ENCODE results near the gene PTK7. TPM values are rescaled to one million over a fixed set of nuclear protein-coding genes. Genes with fewer than 3 reads are reported as not detected.

The PTK7 gene
- total RNA-seq, 1 donor from 2014 or later, result 38.9 TPM

DNA sequence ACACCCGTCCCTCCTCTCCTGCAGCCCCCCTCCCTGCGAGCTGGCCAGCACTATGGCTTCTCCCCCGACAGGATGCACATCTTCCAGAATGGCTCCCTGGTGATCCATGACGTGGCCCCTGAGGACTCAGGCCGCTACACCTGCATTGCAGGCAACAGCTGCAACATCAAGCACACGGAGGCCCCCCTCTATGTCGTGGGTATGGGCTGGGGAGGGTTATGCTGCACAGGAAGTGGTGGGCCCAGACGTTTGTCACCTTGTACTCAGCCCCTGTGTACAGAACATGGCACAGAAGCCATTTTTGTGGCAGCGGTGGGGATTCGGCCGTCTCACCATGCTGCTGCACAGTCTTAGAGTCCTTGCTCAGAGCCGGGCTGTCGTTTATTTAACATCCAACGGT, 66.0 kb downstream of the PTK7 start:
- DNase-seq (ENCODE audit: low read depth), result no peak

DNA sequence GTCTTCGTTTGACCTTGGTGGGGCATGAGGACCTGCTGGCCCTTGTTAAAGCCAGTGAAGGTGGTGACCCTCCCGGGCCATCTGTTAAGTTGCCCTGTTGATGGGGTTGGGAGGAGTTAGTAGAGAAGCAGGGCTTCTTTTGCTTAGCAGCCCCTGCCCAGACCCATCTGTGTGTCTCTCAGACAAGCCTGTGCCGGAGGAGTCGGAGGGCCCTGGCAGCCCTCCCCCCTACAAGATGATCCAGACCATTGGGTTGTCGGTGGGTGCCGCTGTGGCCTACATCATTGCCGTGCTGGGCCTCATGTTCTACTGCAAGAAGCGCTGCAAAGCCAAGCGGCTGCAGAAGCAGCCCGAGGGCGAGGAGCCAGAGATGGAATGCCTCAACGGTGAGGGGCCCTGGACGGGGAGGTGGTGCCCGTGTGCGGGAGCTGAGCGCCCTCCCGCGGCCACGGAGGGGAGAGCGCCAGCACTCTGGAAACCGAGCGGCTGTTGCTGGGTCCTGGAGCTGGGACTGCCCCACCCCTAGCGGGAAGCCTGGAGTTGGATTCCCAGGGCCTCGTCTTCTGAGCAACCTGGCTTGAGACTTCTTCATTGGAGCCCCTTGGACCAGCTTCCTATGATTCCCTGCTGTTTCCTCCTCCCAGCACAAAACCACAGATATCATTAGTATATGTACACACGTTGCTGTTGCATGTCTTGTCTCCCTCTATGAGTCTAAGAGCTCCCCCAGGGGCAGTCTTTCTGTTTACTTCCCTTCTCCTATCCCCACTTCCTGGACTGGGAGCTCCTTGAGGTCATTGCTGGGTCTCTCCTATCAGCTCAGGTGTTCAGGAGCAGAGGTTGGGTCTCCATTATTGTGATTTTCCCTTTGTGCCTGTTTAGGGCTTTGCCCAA, 67.4 kb downstream of the PTK7 start:
- DNase-seq (ENCODE audit: low read depth), result peak; percentile 88

DNA sequence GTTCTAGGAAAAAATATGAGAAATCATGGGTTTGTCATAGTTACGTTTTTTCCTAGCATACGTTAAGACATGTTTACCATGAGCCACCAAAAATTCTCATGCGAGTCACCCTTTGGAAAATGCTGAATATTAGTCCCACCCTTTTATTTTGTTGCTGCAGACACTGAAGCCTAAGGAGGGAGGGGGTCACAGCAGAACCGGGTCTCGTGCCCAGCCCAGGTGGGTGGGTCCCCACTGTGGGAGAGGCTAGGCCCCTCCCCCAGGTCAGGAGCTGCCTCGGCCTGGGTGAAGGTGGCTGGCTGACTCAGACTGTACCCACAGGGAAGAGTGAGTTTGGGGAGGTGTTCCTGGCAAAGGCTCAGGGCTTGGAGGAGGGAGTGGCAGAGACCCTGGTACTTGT, 68.8 kb downstream of the PTK7 start:
- DNase-seq (ENCODE audit: low read depth), result no peak

DNA sequence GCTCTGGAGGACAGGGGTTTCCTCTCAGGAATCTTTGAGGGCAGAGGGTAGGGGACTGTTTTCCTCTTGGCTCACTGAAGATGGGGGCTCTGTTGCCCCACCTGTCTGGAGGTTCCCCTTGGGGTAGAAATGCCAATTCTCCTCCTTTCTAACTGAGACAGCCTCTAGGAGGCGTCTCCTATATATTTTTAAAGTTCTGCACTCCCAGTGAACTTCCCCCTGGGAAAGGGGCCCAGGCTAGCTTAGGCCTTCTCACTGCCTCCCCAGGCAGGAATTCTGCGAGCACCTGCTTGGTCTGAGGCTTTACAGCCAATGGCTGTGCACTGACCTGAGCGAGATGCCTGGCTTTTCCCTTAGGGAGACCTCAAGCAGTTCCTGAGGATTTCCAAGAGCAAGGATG, 70.1 kb downstream of the PTK7 start:
- DNase-seq (ENCODE audit: low read depth), result no peak

DNA sequence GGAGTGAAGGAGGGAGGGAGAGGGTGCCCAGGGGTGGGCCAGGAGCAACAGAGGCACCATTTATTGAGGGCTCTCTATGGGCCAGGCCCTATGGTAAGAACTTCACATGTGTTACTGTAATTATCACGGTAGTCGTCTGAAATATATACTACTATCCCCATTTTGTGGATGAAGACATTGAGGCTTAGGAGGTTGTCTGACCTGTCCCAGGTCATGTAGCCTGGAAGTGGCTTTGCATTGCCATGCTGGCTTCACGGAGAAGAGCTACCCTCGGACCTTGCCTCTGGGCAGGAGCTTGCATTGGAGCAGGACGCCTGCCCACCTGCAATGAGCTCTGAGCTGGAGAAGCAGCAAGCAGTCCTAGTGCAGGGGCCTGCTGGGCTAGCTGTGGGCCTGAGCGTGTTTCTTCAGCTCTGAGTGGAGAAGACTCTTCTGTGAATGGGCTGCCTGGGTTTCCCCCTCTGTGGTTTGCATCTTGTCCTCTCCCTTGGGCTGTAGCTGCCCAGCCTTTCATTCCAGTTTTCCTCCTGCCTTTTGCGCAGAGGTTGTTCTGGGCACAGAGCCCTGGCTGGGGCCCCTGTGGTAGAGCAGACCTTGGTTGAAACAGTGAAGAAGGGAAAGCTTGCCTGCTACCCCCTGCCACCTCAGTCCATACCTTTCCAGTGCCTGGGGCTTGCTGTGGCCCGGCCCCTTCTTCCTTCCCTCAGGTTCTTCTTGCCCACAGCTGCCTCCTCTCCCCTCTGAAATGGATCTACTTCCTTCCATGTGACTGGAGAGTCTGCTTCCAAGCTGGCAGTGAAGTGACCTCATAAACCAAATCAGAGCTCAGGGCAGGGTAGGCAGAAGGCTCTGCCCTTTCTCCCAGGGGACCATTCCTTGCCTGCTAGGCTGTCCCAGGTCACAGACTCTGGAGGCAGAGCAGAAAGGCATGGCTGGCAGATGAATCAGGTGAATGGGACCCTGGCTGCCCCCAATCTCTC, 70.9 kb downstream of the PTK7 start:
- DNase-seq (ENCODE audit: low read depth), result peak; percentile 73

DNA sequence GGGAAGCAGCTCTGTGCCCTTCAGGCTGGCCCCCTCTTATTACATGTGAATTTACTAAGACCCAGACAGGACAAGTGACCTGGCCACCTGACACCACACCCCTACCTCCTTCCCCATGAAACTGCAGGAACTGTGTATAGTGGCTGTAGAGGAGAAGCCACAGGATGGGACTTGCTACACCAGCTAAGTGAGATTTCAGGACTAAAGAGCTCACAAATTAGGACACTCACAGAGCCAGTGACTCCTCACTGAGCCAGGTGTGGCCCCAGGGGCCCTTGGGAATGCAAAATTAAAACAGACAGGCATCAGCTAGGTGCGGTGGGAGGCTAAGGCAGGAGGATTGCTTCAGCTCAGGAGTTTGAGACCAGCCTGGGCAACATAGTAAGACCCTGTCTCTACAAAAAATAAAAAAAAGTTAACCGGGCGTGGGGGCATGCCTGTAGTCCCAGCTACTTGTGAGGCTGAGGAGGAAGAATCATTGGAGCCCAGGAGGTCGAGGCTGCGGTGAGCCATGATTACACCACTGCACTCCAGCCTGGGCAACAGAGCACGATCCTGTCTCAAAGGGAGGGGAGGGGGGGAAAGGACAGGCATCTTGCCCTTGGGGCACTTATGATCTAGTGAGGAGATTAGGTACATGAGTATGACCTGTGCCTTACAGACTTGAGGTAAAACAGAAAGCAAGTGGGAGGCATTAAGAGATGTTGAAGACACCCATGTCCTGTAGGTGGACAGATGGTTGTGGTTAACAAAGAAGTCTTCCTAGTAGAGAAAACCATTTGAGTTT, 71.8 kb downstream of the PTK7 start:
- DNase-seq (ENCODE audit: low read depth), result no peak

DNA sequence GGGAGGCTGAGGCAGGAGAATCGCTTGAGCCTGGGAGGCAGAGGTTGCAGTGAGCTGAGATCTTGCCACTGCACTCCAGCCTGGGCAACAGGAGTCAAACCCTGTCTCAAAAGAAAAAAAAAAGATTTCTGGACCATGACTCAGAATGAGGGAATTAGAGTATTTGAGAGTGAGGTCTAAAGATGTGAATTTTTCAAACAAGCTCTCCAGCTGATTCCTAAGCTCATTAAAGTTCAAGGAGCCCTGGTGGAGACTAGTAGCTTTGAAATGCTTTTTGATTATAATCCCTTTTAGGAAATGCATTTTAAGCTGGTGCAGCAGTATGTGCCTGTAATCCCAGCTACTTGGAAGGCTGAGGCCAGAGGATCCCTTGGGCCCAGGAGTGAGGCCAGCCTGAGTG, 73.2 kb downstream of the PTK7 start:
- no peak for DNase-seq (ENCODE audit: low read depth)

DNA sequence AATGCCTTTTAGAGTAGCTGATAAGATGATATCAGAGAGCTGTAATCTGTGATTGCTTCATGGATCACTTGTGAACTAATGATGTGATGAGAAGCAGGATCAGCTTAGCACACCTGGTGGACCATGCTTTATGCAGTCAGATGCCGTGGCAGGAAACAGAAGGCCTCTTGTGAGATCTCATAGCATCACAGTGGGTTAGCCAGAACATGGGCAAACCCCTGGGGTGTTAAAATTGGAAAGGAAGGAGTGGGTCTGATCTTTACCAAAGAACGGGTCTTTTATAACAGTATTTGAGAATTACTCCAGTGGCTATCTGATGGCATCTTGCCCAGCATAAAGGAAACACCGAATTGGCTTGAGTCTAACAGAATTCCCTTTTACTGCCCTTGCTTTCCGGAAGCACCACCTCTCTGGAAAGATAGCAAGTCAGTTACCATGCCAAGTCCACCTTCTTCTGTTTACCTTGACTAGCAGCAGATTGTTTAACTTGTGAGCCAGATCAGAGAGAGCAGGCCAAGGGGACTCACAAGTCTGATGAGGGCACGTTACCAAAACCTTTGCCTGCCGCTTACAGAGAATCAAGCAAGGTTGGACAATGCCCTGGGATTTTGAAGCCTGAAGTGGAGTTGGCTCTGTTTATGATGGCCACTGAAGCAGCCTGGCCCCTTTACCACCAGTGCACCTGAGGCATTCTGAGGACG, 74.1 kb downstream of the PTK7 start:
- no peak for DNase-seq (ENCODE audit: low read depth)

DNA sequence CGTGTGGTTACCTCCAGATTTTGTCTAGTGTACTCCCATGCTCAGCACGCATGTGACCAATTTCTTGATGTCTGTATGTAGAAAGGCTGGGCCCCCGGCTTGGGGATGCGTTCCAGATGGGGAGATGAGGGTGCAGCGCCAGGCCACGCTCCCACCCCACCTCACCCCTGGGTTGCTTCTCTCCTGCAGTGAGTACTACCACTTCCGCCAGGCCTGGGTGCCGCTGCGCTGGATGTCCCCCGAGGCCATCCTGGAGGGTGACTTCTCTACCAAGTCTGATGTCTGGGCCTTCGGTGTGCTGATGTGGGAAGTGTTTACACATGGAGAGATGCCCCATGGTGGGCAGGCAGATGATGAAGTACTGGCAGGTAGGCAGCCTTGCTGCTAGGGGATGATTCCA, 83.5 kb downstream of the PTK7 start:
- DNase-seq (ENCODE audit: low read depth), result no peak

DNA sequence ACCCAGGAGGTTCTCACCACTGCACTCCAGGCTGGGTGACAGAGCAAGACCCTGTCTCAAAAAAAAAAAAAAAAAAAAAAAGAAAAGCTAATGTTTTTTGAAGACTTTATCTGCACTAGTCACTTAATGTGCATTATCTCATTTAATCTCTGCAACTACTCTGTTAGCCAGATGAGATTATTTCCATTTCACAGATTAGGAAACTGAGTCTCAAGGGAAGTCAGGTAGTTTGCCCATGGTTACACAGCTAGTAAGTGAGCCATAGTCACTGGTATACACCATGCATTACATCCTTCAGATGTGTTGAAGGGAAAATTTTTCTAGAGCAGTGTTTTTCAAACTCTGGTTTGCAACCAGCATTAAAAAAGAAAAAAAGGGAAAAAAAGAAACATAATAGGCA, 87.8 kb downstream of the PTK7 start:
- no peak for DNase-seq (ENCODE audit: low read depth)

DNA sequence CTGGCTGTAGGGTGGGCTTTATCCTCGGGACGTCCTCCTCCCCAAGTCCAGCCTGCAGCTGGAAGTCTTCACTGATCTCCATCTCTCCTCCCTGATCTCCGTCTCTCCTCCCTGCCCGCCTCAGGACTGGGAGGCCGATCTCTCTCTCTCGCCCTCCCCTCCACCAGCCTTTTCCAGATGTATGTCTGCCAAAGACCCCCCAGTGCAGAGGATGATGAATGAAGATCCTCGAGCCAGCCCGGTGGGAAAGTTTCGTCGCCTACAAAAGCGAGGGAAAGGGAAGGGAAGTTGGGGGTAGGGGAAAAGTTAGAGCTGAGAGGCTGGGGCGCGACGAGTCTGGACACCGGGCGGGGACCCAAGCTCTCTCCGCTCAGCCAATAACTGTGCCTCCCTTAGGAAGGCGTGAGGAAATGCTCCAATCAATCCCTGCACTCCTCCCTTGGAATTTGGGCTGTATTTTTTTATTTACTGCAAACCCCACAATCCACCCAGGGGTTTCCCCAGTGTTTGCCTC, 94.4 kb downstream of the PTK7 start:
- no peak for DNase-seq (ENCODE audit: low read depth)

DNA sequence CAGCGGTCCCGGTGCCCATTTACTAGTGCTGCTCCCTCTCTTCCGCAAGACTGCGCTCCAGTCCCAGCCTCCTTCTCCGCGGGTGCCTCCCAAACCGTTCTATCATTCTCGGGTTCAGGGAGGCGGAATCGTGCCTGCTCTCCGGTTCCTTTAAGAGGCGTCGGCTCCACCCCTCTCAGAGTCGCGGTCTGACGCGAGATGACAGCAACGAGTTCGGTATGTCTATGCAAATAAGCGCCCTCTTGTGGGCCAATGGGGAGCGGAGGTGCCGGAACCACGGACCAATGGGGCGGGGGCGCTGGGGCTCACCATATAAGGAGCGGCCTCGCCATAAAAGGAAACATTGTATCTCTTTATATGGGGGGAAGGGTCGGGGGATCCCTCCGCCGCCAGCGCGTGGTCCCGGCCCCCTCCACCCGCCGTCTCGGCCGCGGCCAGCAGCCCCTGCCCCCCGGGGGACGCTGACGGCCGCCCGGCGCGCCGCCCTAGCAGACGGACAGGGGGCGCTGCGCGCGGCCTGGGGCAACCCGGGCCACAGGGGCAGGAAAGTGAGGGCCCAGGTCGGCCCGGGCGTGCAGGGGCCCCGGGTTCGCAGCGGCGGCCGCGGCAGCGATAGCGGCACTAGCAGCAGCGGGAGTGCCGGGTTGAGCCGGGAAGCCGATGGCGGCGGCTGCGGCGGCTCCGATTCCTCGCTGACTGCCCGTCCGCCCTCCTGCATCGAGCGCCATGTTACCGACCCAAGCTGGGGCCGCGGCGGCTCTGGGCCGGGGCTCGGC, 95.0 kb downstream of the PTK7 start, which contains the start of gene SRF:
Gene SRF, plus strand, starts transcription at position 339 of the 776 bp plus-strand sequence. Its CDS starts 388 bp downstream, at position 727.
- DNase-seq (ENCODE audit: low read depth), result peak; percentile 100

DNA sequence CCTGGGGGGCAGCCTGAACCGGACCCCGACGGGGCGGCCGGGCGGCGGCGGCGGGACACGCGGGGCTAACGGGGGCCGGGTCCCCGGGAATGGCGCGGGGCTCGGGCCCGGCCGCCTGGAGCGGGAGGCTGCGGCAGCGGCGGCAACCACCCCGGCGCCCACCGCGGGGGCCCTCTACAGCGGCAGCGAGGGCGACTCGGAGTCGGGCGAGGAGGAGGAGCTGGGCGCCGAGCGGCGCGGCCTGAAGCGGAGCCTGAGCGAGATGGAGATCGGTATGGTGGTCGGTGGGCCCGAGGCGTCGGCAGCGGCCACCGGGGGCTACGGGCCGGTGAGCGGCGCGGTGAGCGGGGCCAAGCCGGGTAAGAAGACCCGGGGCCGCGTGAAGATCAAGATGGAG, 95.6 kb downstream of the PTK7 start:
- no peak for DNase-seq (ENCODE audit: low read depth)

DNA sequence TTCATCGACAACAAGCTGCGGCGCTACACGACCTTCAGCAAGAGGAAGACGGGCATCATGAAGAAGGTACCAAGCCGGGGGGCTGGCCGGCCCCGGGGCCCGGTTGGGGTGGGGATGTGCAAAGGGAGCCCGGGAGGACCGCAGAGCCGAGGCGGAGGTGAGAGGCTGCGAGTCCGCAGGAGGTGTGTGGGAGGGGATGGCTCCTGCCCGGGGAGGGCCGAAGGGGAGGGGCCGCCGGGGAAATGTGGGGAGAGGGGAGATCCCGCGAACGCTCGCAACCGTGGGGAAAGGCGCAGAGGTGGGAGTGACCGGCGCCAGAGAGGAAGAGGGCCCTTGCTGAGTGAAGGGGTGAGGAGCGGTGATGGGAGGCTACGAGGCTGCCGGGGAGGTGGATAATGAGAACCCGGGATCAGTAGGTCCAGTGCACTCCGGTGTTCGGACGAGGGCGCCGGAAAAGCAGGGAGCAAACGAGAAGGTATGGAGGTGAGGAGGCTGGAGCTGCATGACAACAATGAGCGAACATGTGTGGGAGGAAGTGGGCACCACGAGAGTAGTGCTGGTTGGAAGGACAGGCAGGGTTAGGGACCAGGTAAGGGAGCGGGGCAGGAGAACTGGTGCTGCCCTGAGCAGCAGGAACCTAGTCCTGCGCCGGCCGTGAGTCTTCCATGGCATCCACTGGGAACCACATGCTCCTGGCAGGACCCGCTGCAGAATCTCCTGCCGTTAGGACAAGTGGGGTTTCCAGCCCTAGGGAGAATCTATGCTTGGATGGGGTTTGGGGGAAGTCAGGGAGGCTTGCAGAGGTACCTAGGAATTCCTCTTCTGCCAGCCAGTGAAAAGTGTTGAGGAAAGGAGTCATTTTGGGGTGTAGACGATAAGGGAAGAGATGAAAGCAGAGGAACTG, 96.2 kb downstream of the PTK7 start:
- DNase-seq (ENCODE audit: low read depth), result peak; percentile 50

DNA sequence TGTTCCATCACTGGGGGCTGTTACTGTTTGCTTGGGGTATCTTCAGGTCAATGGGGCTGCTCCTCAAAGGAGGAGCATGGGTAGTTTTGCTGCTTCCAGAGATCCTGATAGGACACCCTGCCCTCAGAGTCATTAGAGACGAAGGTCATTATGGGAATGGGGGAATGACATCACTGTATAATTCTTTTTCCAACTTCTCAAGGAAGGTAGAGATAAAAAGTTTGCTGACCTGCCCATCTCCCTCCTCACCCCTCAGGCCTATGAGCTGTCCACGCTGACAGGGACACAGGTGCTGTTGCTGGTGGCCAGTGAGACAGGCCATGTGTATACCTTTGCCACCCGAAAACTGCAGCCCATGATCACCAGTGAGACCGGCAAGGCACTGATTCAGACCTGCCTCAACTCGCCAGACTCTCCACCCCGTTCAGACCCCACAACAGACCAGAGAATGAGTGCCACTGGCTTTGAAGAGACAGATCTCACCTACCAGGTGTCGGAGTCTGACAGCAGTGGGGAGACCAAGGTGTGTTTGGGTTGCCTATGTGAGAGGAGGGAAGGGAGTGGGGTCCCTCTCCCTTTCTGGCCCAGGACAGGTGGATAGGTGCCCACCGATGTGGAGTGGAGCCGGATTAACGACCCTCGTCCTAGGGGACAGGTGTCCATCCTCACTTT, 97.6 kb downstream of the PTK7 start:
- peak; percentile 61 for DNase-seq (ENCODE audit: low read depth)

DNA sequence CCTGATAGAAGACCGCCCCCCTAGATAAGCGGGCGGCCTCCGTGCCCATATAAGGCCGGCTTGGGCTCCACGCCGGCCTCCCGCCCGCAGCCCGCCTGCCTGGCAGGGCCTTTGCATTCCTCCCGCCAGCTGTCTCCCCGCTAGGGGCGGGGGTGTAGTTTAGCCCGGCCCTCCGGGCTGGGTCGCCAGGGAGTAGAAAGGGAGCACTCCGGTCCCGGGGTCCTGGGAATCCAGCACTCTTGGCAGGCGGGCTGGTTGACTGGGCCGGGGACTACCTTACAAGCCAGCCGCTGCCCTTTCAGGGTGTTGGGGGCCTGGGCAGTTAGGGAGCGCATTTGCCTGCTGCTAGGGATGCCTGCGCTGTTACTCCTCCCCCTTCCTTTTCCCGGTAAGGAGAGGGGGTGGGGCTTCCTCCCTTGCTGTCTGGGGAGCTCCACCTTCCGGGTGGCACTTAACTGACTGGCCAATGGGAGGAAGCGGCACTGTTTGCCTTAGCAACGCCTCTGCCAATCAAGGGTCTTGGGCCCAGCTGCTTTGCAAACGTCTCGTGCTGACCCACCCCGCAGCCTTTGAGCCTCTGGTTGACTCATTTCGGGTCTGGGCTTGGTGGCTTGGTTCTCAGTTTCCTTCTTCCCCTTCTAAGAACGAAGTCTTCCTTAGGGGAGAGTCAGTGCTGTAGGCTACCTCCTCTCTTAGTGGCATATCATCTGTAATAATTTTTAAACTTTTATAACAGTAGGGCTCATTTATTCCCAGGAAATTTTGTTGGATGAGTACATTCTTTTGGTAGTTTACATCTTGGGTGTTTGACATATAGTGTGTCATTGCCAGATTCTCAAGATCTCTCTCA, 98.4 kb downstream of the PTK7 start:
- peak; percentile 100 for DNase-seq (ENCODE audit: low read depth)
